SK-N-SH (cell line): ENCODE measurements around the gene ARPC2. TPM values are rescaled to one million over a fixed set of nuclear protein-coding genes. Genes with fewer than 3 reads are reported as not detected.
A peak's percentile ranks its signal among the peaks of the same experiment; 100 is the strongest.

Source experiments
- CTCF ChIA-PET: fragments of 300-600, 350-600 bp; formaldehyde crosslinking; extraction: SDS; loops from one replicate; lab custom pipeline; 2021; lab: Yijun Ruan, JAX
- POLR2A ChIA-PET: fragments of 350-600 bp; sonication (Branson Sonifier 250); formaldehyde crosslinking; extraction: SDS; loops from one replicate; lab custom pipeline; 2020; ENCODE audit warnings: antibody characterized with exemption, inconsistent platforms; lab: Yijun Ruan, JAX
- DNase-seq: peaks from one replicate; pipeline ENCODE4 v3.0.0; 2012
- H2AFZ ChIP-seq: fragments of 200-600 bp; sonication (generic); 2 replicates; pipeline ENCODE4 v1.8.1; 2016; ENCODE audit warnings: antibody characterized with exemption, mild to moderate bottlenecking, low read depth
- H3F3A ChIP-seq: fragments of 200-600 bp; sonication (generic); replicated peaks from 2 replicates; pipeline ENCODE3; 2016; ENCODE audit warnings: antibody characterized with exemption, mild to moderate bottlenecking; ENCODE audit not compliant: insufficient read depth
- H3K27ac ChIP-seq, 2 experiments: fragments of 200-500 bp in 1 of 2; fragments of 200-600 bp in 1 of 2; sonication (Bioruptor generic) in 1 of 2; sonication (generic), shearing (Covaris generic) in 1 of 2; 2 replicates each; pipeline versions ENCODE4 v1.5.1 to v1.6.1; 2014 to 2016; ENCODE audit warnings: low read depth in 2 of 2, inconsistent platforms in 1 of 2, low read length in 1 of 2, mild to moderate bottlenecking in 1 of 2, mixed read lengths in 1 of 2
- H3K27me3 ChIP-seq: fragments of 200-600 bp; sonication (generic), shearing (Covaris generic); 2 replicates; pipeline ENCODE4 v1.6.1; 2016; ENCODE audit warnings: mixed run types; ENCODE audit not compliant: insufficient read depth
- H3K36me3 ChIP-seq, 2 experiments: fragments of 200-500 bp in 1 of 2; fragments of 200-600 bp in 1 of 2; sonication (Bioruptor generic) in 1 of 2; sonication (generic) in 1 of 2; replicated peaks in 1 of 2; 2 replicates each; pipeline versions ENCODE3 to v1.5.1; 2014 to 2016; ENCODE audit warnings: low read length in 1 of 2, mild to moderate bottlenecking in 1 of 2; ENCODE audit not compliant: insufficient read depth in 2 of 2, control insufficient read depth in 1 of 2
- H3K4me1 ChIP-seq, 2 experiments: fragments of 200-500 bp in 1 of 2; fragments of 200-600 bp in 1 of 2; sonication (Bioruptor generic) in 1 of 2; sonication (generic), shearing (Covaris generic) in 1 of 2; 2 replicates each; pipeline versions ENCODE4 v1.5.1 to v1.6.1; 2014 to 2016; ENCODE audit warnings: low read depth in 1 of 2, low read length in 1 of 2, mixed run types in 1 of 2; ENCODE audit not compliant: insufficient read depth in 2 of 2, control insufficient read depth in 1 of 2
- H3K4me2 ChIP-seq: fragments of 200-600 bp; sonication (generic), shearing (Covaris generic); 2 replicates; pipeline ENCODE4 v1.6.1; 2017; ENCODE audit warnings: mixed run types
- H3K4me3 ChIP-seq, 2 experiments: fragments of 200-500 bp in 1 of 2; fragments of 200-600 bp in 1 of 2; sonication (Bioruptor generic) in 1 of 2; sonication (generic), shearing (Covaris generic) in 1 of 2; 2 replicates each; pipeline versions ENCODE4 v1.5.1 to v1.8.1; 2014 to 2016; ENCODE audit warnings: low read depth in 2 of 2, inconsistent platforms in 1 of 2, low read length in 1 of 2, mild to moderate bottlenecking in 1 of 2, mixed read lengths in 1 of 2, moderate library complexity in 1 of 2
- H3K79me2 ChIP-seq: fragments of 200-600 bp; sonication (generic); 2 replicates; pipeline ENCODE4 v1.8.1; 2017; ENCODE audit warnings: mild to moderate bottlenecking; ENCODE audit not compliant: insufficient read depth
- H3K9ac ChIP-seq: fragments of 200-600 bp; sonication (generic); 2 replicates; pipeline ENCODE4 v1.6.1; 2017; ENCODE audit warnings: mixed run types
- H3K9me2 ChIP-seq: fragments of 200-600 bp; sonication (generic); 2 replicates; pipeline ENCODE4 v1.6.1; 2017; ENCODE audit warnings: mixed run types
- H3K9me3 ChIP-seq: fragments of 200-600 bp; sonication (generic); 2 replicates; pipeline ENCODE4 v1.6.1; 2017; ENCODE audit warnings: mixed run types, mild to moderate bottlenecking, moderate library complexity
- H4K20me1 ChIP-seq: fragments of 200-600 bp; sonication (generic); 2 replicates; pipeline ENCODE4 v1.6.1; 2017; ENCODE audit warnings: mild to moderate bottlenecking, mixed run types; ENCODE audit not compliant: insufficient read depth
- CTCF ChIP-seq: fragments of 200-600 bp; sonication (generic); IDR thresholded peaks from 2 replicates; pipeline ENCODE4 v1.6.1; 2017; ENCODE audit warnings: antibody characterized with exemption, mild to moderate bottlenecking, moderate library complexity
- EP300 ChIP-seq, 2 experiments: IDR thresholded peaks; 2 replicates each; pipeline versions ENCODE4 v1.4.0 to v1.6.1; 2012; ENCODE audit warnings: borderline replicate concordance in 1 of 2, low read depth in 1 of 2, low read length in 1 of 2
- EZH2phosphoT487 ChIP-seq: fragments of 200-600 bp; sonication (generic); IDR thresholded peaks from 2 replicates; pipeline ENCODE4 v1.6.1; 2017; ENCODE audit warnings: low read depth, mixed run types, mild to moderate bottlenecking, antibody characterized with exemption, moderate library complexity, borderline replicate concordance
- FOXJ3 ChIP-seq: sonication (generic); formaldehyde crosslinking; IDR thresholded peaks from 2 replicates; pipeline ENCODE4 v1.5.1; 2020; ENCODE audit warnings: mild to moderate bottlenecking, missing genetic modification reagents
- FOXM1 ChIP-seq: IDR thresholded peaks from 2 replicates; pipeline ENCODE4 v1.4.0; 2012; ENCODE audit warnings: low read depth, mild to moderate bottlenecking
- GATA2 ChIP-seq: sonication (generic); formaldehyde crosslinking; IDR thresholded peaks from 2 replicates; pipeline ENCODE4 v1.5.0; 2020; ENCODE audit warnings: mild to moderate bottlenecking, missing genetic modification reagents
- IRF3 ChIP-seq: fragments of 150-350 bp; IDR thresholded peaks from 2 replicates; pipeline ENCODE4 v1.6.1; 2016; ENCODE audit warnings: mild to moderate bottlenecking, low read depth, low read length
- JUND ChIP-seq: IDR thresholded peaks from 2 replicates; pipeline ENCODE4 v1.4.0; 2012
- MEF2A ChIP-seq: IDR thresholded peaks from 2 replicates; pipeline ENCODE4 v1.4.0; 2012; ENCODE audit warnings: low read depth, borderline replicate concordance
- MXI1 ChIP-seq: IDR thresholded peaks from 2 replicates; pipeline ENCODE4 v1.6.1; 2012; ENCODE audit warnings: mild to moderate bottlenecking, low read depth, low read length, improper control_type of control experiment
- NFIC ChIP-seq: IDR thresholded peaks from 2 replicates; pipeline ENCODE4 v1.4.0; 2012; ENCODE audit warnings: borderline replicate concordance
- RCOR1 ChIP-seq: fragments of 150-350 bp; IDR thresholded peaks from 2 replicates; pipeline ENCODE4 v1.6.1; 2017; ENCODE audit warnings: antibody characterized with exemption, low read length
- RXRA ChIP-seq: IDR thresholded peaks from 2 replicates; pipeline ENCODE4 v1.4.0; 2012; ENCODE audit warnings: low read depth, mild to moderate bottlenecking, borderline replicate concordance
- SIN3A ChIP-seq: IDR thresholded peaks from 2 replicates; pipeline ENCODE4 v1.6.1; 2012; ENCODE audit warnings: low read depth, mild to moderate bottlenecking, low read length, moderate library complexity, borderline replicate concordance
- TAF1 ChIP-seq: IDR thresholded peaks from 2 replicates; pipeline ENCODE4 v1.6.1; 2012; ENCODE audit warnings: low read depth, mild to moderate bottlenecking, low read length, moderate library complexity, borderline replicate concordance
- TEAD4 ChIP-seq: IDR thresholded peaks from 2 replicates; pipeline ENCODE4 v1.4.0; 2012; ENCODE audit warnings: mild to moderate bottlenecking, borderline replicate concordance; ENCODE audit not compliant: insufficient read depth
- WGBS: methylation state at CpG from one replicate; pipeline ENCODE4 v1.1.6; 2017; ENCODE audit warnings: low lambda C conversion rate; 5-methylcytosine and 5-hydroxymethylcytosine counted together
- polyA plus RNA-seq, 3 experiments: library from polyadenylated mRNA; depleted of rRNA; stranded (reverse); fragments of >200 nt; gene quantifications; 2 replicates each; pipeline ENCODE4 v1.2.3, GENCODE V29; 2012
- TF ChIP-seq, protein P1 (sequence below): IDR thresholded peaks from 2 replicates; pipeline ENCODE4; 2012
- TF ChIP-seq, protein P2 (sequence below): IDR thresholded peaks from 2 replicates; pipeline ENCODE4 v1.4.0; 2012; ENCODE audit warnings: low read depth, borderline replicate concordance
- TF ChIP-seq, protein P3 (sequence below): fragments of 150-350 bp; IDR thresholded peaks from 2 replicates; pipeline ENCODE4 v1.6.1; 2017; ENCODE audit warnings: antibody characterized with exemption, low read length, low read depth, borderline replicate concordance

ARPC2 gene
- polyA plus RNA-seq, 1 of the 3 experiments (the other 2 are of a cell fraction) = 319 TPM

GRCh38 chr2:218194880-218195279 lies 22.1 kb upstream of the ARPC2 start:
- Histone ChIP-seq H3K4me1 (no peaks in the 10 kb centered on the region), H3K27ac (no peak overlapping the region), H3K4me3 (no peak overlapping the region), H3K27me3 (peaks cover 4% of the 10 kb centered on the region; the same call in 1 of the 2 replicates)
- TF ChIP-seq FOXJ3 (CRISPR knock-in tag) (no peak), RXRA (no peak), TAF1 (no peak), FOXM1 (no peak), EZH2phosphoT487 (no peak), CTCF (no peak), SIN3A (no peak), TEAD4 (no peak), MXI1 (no peak), JUND (no peak), NFIC (no peak), RCOR1 (no peak), IRF3 (no peak), EP300 (IDR thresholded peaks at IDR 0.05; ENCODE audit: borderline replicate concordance in 1 of 2, low read depth in 1 of 2, low read length in 1 of 2) (no peak), MEF2A (no peak), GATA2 (no peak)
- TF ChIP-seq, protein P1, sequence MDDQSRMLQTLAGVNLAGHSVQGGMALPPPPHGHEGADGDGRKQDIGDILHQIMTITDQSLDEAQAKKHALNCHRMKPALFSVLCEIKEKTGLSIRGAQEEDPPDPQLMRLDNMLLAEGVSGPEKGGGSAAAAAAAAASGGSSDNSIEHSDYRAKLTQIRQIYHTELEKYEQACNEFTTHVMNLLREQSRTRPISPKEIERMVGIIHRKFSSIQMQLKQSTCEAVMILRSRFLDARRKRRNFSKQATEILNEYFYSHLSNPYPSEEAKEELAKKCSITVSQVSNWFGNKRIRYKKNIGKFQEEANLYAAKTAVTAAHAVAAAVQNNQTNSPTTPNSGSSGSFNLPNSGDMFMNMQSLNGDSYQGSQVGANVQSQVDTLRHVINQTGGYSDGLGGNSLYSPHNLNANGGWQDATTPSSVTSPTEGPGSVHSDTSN = no peak
- TF ChIP-seq, protein P2, sequence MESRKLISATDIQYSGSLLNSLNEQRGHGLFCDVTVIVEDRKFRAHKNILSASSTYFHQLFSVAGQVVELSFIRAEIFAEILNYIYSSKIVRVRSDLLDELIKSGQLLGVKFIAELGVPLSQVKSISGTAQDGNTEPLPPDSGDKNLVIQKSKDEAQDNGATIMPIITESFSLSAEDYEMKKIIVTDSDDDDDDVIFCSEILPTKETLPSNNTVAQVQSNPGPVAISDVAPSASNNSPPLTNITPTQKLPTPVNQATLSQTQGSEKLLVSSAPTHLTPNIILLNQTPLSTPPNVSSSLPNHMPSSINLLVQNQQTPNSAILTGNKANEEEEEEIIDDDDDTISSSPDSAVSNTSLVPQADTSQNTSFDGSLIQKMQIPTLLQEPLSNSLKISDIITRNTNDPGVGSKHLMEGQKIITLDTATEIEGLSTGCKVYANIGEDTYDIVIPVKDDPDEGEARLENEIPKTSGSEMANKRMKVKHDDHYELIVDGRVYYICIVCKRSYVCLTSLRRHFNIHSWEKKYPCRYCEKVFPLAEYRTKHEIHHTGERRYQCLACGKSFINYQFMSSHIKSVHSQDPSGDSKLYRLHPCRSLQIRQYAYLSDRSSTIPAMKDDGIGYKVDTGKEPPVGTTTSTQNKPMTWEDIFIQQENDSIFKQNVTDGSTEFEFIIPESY = no peak
- TF ChIP-seq, protein P3, sequence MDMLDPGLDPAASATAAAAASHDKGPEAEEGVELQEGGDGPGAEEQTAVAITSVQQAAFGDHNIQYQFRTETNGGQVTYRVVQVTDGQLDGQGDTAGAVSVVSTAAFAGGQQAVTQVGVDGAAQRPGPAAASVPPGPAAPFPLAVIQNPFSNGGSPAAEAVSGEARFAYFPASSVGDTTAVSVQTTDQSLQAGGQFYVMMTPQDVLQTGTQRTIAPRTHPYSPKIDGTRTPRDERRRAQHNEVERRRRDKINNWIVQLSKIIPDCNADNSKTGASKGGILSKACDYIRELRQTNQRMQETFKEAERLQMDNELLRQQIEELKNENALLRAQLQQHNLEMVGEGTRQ = no peak
- TF ChIP-seq, all 33 proteins: peak for 0
- Histone ChIP-seq H3K4me2 (no peak overlapping the region), H3F3A (no peaks in the 10 kb centered on the region), H3K79me2 (no peaks in the 10 kb centered on the region), H4K20me1 (no peaks in the 10 kb centered on the region), H3K36me3 (no peaks in the 10 kb centered on the region), H2AFZ (peak overlapping the region; percentile 68; the same call in 1 of the 2 replicates), H3K9me3 (no peaks in the 10 kb centered on the region), H3K9ac (no peak overlapping the region), H3K9me2 (no peaks in the 10 kb centered on the region)
- ChIA-PET POLR2A (interaction anchor here (0.6 kb wide), 1 partner anchor 48 kb away, joined by 4 read pairs; no protein-coding TSS in a partner anchor), CTCF (no interaction called here)
- no peak for DNase-seq
- WGBS = 82% methylated on average over 3 of the region's 3 CpGs
